ENCODE data around the gene SLC24A3.

Gene SLC24A3

GRCh38 chr20:19502169-19502568 is 289.7 kb downstream of the SLC24A3 start:
- DNase-seq (ENCODE audit: low read depth in 2 of 2) = no peak

- DNase-seq (ENCODE audit: low read depth in 2 of 2) = no peak
These were observed 291.8 kb downstream of the SLC24A3 start for GRCh38 chr20:19504251-19504650.

DNA sequence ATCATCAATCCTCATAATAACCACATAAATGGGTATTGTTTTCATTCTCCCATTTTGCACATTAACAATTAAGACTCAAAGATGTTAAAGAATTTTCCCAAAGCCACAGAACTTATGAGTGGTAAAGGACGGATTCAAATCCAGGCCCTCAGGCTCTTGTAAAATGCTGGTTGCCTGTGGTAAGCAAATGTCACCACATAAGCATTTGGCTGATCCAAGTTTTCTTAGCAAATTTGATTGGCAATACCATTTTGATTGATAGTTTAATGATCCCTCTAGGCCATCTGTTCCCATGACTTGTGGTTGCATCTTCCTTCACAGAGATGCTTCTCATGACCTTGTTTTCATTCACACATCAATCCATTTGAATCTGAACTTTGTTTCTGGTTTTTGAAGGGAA is 293.6 kb downstream of the SLC24A3 start:
- DNase-seq (ENCODE audit: low read depth in 2 of 2) = no peak

GRCh38 chr20:19508449-19508848 is 296.0 kb downstream of the SLC24A3 start:
- no peak for DNase-seq (ENCODE audit: low read depth in 2 of 2)

GRCh38 chr20:19510611-19511010 is 298.2 kb downstream of the SLC24A3 start:
- no peak for DNase-seq (ENCODE audit: low read depth in 2 of 2)

DNA sequence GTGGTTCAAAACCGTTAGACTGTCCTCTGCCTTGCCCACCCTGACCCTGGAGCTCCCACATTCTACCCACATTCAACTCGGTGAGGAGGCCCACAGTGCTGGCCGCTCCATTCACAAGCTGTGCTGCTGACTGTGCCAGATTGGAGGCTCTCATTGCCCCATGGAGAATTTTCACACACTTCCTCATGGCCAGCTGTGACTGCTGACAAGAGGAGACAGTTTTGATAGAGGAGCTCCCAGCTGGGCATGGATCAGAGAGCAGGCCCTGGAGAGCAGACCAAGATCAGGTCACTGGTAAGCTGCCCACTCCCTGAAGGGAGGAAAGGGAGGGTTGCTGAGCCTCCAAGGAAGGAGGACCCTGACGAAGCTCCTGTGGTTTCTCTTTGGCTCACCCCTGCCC is 299.5 kb downstream of the SLC24A3 start:
- no peak for DNase-seq (ENCODE audit: low read depth in 2 of 2)

GRCh38 chr20:19512886-19513677 is 300.6 kb downstream of the SLC24A3 start:
- DNase-seq (ENCODE audit: low read depth in 2 of 2) = no peak

DNA sequence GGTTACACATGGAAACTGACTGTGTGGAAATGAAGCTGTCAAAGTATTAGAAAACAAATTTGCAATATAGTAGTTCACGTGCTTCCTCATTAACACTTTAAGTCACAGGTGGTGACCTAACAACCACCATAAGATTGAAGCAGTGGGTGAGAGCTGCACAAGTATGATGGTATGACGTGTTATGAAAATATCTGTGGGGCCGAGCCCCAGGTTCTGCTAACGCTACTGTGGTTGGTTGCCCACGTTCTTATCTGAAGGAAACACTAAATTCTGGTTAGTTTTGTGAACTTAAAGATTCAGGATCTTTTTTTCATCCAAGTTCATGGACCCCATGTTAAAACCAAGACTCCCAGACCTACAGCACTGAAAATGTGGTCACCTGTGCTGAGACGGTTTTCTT is 302.6 kb downstream of the SLC24A3 start:
- DNase-seq (ENCODE audit: low read depth in 2 of 2) = no peak

- no peak for DNase-seq (ENCODE audit: low read depth in 2 of 2)
These were observed 307.0 kb downstream of the SLC24A3 start for GRCh38 chr20:19519466-19519865.

- no peak for DNase-seq (ENCODE audit: low read depth in 2 of 2)
These were observed 307.8 kb downstream of the SLC24A3 start for GRCh38 chr20:19520261-19520660.

GRCh38 chr20:19522071-19522801 is 309.8 kb downstream of the SLC24A3 start:
- no peak for DNase-seq (ENCODE audit: low read depth in 2 of 2)

DNA sequence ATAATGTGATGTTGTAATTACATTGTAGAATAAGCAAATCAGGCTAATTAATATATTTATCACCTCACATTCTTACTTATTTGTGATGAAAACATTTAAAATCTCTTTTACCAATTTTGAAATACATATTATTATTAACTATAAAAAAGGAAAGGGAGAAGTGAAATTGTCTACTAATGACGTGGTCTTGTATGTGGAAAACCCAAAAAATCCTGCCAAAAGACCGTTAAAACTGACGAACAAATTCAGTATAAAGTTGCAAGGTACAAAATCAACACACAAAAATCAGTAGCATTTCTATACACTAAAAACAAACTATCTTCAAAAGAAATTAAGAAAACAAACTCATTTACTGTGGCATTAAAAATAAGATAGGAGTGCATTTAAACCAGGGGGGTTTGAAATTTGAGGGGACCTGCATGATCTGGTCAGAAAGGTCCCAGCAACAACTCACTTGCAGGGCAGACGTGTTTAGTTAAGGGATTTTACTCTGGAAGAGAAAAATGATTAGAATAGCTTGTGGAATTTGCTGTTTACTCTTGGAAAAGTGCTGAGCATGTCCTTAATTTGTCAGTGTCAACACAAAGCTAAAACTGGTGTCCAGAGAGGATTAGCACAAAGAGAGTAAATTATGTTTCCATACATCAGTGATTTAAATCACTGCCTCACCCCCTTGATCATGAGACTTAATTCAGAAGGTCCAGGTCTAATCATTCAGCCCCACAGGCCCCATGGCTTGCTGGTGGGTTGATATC is 310.6 kb downstream of the SLC24A3 start:
- no peak for DNase-seq (ENCODE audit: low read depth in 2 of 2)

GRCh38 chr20:19524691-19525090 is 312.2 kb downstream of the SLC24A3 start:
- no peak for DNase-seq (ENCODE audit: low read depth in 2 of 2)

DNA sequence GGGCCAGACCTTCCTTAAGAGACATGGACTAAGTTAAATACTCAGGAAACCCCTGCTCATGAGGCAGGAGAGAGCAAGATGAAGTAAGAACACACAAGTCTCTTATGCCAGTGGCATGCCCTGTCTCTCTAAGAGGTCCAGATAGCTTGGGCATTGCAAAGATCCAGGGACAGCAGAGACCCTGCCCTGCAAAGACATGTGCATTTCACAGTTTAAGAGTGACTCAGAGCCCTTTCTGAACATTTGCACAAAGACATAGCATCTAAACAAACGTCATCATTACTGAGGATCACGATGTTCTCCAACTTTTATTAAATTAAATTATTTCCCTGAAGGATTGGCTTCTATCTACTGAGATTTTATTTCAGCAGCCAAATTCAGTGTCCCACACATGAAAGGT is 315.1 kb downstream of the SLC24A3 start:
- no peak for DNase-seq (ENCODE audit: low read depth in 2 of 2)

GRCh38 chr20:19528286-19529030 is 316.0 kb downstream of the SLC24A3 start:
- no peak for DNase-seq (ENCODE audit: low read depth in 2 of 2)

- no peak for DNase-seq (ENCODE audit: low read depth in 2 of 2)
These were observed 317.6 kb downstream of the SLC24A3 start for GRCh38 chr20:19530006-19530405.

- no peak for DNase-seq (ENCODE audit: low read depth in 2 of 2)
These were observed 319.0 kb downstream of the SLC24A3 start for GRCh38 chr20:19531446-19531845.

DNA sequence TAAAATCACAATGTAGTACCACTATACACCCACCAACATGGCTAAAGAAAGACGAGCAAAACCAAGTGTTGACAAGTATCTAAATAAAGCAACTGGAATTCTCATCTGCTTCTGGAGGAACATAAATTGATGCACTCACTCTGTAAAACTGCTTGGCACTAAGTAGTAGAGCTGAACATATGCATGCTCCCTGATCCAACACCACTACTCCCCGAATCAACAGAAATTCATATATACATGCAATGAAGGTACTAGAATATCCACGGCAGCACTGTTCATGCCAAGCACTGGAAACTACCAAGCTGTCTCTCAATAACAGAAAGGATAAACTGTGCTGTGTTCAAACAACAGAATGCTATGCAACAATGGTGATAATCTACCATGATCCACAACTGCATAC is 326.1 kb downstream of the SLC24A3 start:
- no peak for DNase-seq (ENCODE audit: low read depth in 2 of 2)

GRCh38 chr20:19539191-19539590 is 326.7 kb downstream of the SLC24A3 start:
- DNase-seq (ENCODE audit: low read depth in 2 of 2) = no peak

GRCh38 chr20:19540392-19540791 is 327.9 kb downstream of the SLC24A3 start:
- peak in 1 of 2 experiments; percentile 17 for DNase-seq (ENCODE audit: low read depth in 2 of 2)

DNA sequence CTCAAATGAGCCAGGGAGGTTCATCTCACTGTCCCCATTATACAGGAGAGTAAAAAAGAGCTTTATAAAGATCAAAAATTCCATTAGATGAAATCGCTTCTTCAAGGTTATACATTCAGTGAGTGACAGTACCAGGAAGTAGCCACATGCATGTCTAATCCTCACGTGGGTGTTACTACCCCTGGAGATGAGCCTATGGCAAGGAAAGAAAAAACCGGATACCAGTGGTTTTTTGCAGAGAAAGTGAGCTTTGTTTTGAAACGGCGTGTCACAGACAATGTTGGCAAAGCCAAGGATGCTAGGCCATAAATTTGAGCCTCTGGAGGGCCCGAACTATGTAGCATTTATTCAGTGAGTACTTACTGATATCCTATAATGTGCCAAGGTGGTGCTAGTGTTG is 330.7 kb downstream of the SLC24A3 start:
- DNase-seq (ENCODE audit: low read depth in 2 of 2) = no peak

DNA sequence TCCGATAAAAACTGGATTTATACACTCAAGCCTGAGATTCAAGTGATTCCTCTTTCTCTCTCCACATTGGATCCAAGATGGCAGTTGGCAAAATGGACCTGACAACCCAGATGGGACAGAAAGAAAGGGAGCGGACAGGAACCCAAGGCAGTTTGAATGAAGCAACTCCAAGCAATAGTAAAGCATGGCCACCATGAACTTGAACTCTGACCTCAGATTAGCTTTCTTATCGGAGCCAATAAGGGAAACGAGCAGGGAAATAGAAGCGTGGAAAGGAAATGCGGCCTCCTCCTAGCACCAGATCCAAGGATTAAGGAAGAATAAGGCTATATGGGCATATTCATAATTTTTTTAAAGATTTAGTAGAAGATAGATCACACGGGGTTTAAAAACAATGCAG is 332.2 kb downstream of the SLC24A3 start:
- no peak for DNase-seq (ENCODE audit: low read depth in 2 of 2)
